ENCODE measurements around the gene RAD17.
A peak's percentile ranks its signal among the peaks of the same experiment; 100 is the strongest.
"Not testable (repeated sequence)": the region's sequence is repeated elsewhere in the genome, so short reads cannot be mapped to it uniquely, and the experiment has no call there.

RAD17 gene

DNA sequence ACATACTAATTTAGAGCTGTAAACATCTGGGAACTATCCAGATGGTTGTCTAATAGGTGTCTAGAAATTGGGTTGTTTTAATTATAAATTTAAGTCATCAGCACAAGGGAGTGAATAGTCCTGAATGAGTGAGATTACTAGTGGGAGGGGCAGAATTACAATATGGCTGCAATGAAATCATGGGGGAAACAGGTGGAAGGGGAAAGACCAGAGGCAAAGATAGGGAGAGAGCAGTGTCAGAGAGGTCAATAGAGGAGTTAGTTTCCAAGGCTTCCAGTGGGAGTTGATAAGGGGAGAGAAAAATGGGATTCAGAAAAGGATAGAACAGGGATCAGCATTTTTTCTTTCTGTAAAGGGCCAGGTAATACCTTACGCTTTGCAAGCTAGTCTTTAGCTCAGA, 9.2 kb upstream of the RAD17 start:
- DNase-seq = no peak
- H3K4me3 Mint-ChIP-seq = no peak overlapping the region

DNA sequence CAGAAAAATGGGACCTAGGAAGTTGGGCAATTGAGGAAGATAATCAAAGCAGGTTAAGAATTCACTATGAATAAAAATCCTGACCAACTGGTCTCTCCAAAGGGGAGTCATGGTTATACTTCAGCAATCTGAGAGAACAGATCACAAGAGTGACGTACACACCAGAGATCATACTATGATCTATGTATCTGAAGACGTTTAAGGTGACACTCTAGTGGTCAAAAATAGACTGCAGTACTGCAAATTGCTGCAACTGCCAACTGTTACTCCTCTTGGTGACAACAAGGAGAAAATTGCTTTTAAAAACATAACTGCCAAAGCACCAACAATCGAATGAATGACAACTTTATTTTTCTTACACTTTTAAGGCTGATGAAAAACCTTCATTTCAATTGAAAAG, 5.2 kb upstream of the RAD17 start:
- DNase-seq = no peak

More for the DNA sequence above, 9.2 kb upstream of the RAD17 start:
- peaks cover 4% of the 10 kb centered on the region for H3K27me3 Mint-ChIP-seq (ENCODE audit: low read depth, poor library complexity)
- no peaks in the 10 kb centered on the region for H3K4me1 Mint-ChIP-seq
- H3K36me3 Mint-ChIP-seq (ENCODE audit: low read depth) = peaks cover 44% of the 10 kb centered on the region
- H3K9me3 Mint-ChIP-seq = no peaks in the 10 kb centered on the region
- TF ChIP-seq, protein P1, sequence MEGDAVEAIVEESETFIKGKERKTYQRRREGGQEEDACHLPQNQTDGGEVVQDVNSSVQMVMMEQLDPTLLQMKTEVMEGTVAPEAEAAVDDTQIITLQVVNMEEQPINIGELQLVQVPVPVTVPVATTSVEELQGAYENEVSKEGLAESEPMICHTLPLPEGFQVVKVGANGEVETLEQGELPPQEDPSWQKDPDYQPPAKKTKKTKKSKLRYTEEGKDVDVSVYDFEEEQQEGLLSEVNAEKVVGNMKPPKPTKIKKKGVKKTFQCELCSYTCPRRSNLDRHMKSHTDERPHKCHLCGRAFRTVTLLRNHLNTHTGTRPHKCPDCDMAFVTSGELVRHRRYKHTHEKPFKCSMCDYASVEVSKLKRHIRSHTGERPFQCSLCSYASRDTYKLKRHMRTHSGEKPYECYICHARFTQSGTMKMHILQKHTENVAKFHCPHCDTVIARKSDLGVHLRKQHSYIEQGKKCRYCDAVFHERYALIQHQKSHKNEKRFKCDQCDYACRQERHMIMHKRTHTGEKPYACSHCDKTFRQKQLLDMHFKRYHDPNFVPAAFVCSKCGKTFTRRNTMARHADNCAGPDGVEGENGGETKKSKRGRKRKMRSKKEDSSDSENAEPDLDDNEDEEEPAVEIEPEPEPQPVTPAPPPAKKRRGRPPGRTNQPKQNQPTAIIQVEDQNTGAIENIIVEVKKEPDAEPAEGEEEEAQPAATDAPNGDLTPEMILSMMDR (IDR thresholded peaks at IDR 0.05) = no peak
- no peak overlapping the region for H3K27ac Mint-ChIP-seq

DNA sequence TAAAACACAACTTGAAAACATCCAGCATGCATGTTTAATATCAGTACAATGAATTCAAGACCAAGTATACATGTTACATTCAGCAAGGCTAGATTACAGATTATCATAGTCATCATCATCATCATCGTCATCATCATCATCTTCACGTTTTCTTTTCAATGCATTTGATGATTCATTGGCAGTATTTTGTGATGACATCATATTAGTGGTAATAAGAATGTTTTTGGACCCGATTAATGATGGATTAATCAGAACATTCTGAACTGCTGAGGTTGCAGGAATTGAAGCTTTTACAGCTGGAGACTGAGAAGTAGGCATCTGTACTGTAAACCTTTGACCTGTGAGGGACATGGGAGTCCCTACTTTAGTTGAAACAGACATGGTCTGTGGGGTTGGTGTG, 4.8 kb upstream of the RAD17 start:
- DNase-seq = no peak
- Mint-ChIP-seq H3K36me3 (ENCODE audit: low read depth) (peaks cover 33% of the 10 kb centered on the region), H3K27ac (peak overlapping the region; percentile 29), H3K4me1 (peaks cover 13% of the 10 kb centered on the region), H3K4me3 (no peak overlapping the region), H3K9me3 (no peaks in the 10 kb centered on the region), H3K27me3 (ENCODE audit: low read depth, poor library complexity) (no peaks in the 10 kb centered on the region)
- TF ChIP-seq, protein P1 (IDR thresholded peaks at IDR 0.05) = no peak

More for the DNA sequence above, 5.2 kb upstream of the RAD17 start:
- Mint-ChIP-seq H3K4me3 (no peak overlapping the region), H3K27me3 (ENCODE audit: low read depth, poor library complexity) (no peaks in the 10 kb centered on the region), H3K4me1 (peaks cover 13% of the 10 kb centered on the region), H3K36me3 (ENCODE audit: low read depth) (peaks cover 33% of the 10 kb centered on the region), H3K27ac (no peak overlapping the region), H3K9me3 (no peaks in the 10 kb centered on the region)
- TF ChIP-seq, protein P1 (IDR thresholded peaks at IDR 0.05) = peak; percentile 27

DNA sequence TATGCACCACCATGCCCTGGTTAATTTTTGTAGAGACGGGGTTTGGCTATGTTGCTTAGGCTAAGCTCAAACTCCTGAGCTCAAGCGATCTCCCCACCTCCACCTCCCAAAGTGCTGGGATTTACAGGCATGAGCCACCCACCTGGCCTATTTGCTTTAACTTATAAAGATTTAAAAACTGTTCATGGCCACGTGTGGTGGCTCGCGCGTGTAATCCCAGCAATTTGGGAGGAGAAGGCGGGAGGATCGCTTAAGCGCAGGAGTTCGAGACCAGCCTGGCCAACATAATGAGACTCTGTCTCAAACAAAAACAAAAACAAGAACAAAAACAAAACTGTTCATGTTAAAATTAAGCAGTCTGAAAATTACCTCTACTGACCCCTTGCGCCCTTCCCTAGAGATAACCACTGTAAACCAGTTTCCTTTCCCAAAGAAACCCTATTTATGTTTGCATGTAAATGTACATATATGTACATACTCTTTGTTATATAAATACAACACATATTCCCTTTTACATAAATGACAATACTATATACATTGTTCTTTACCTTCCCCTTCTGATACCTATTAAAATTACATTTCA, 1.8 kb upstream of the RAD17 start:
- peak overlapping the region; percentile 95 for H3K4me3 Mint-ChIP-seq
- H3K27ac Mint-ChIP-seq = peak overlapping the region; percentile 57
- H3K36me3 Mint-ChIP-seq (ENCODE audit: low read depth) = peaks cover 33% of the 10 kb centered on the region

DNA sequence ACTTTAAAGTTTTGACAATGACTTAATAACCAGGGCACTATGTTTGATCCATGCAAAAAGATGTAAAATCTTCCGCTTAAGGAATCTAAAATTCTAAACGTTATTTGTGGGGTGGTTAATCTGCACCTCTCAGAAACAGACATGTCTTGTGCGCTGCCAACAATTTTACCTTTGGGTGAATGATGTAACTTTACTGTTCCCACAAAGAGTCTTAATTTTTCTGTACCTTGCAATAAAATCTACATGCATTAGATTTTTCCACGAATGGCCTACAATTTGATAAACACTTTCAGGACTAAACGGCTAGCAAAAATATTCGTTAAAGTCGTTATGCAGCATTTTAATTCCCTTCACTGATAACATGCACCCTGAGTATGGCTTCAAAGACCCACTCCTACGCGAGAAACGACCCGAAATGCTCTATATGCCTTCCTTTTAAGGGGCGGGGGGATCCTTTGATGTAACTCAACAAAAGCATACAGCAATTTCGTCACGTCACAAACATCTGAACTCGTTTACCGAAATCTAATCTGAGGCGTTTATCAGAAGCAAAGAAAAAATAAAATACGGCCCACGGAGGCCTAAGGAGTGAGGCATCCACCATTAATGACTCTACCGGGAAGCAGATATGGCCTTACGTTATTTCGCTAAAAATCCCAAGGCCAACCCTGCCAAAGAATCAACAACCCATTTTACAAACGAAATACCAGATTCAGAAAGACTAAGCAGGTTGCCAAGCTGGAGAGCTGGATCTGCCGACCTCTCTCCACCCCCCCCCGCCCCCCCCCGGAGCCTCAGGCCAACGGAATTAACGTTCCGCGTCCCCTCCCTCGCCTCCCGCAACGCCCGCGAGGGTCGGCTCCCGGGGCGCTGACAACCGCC, 919 bp upstream of the RAD17 start:
- Mint-ChIP-seq H3K27ac (peak overlapping the region; percentile 99), H3K27me3 (ENCODE audit: low read depth, poor library complexity) (no peaks in the 10 kb centered on the region), H3K9me3 (no peaks in the 10 kb centered on the region), H3K4me1 (peaks cover 27% of the 10 kb centered on the region), H3K4me3 (peak overlapping the region; percentile 95), H3K36me3 (ENCODE audit: low read depth) (peaks cover 27% of the 10 kb centered on the region)
- TF ChIP-seq, protein P1 (IDR thresholded peaks at IDR 0.05) = no peak
- DNase-seq = peak; percentile 5

More for the DNA sequence above, 1.8 kb upstream of the RAD17 start:
- TF ChIP-seq, protein P1 (IDR thresholded peaks at IDR 0.05) = no peak
- H3K9me3 Mint-ChIP-seq = no peaks in the 10 kb centered on the region
- peaks cover 27% of the 10 kb centered on the region for H3K4me1 Mint-ChIP-seq
- H3K27me3 Mint-ChIP-seq (ENCODE audit: low read depth, poor library complexity) = no peaks in the 10 kb centered on the region
- no peak for DNase-seq

DNA sequence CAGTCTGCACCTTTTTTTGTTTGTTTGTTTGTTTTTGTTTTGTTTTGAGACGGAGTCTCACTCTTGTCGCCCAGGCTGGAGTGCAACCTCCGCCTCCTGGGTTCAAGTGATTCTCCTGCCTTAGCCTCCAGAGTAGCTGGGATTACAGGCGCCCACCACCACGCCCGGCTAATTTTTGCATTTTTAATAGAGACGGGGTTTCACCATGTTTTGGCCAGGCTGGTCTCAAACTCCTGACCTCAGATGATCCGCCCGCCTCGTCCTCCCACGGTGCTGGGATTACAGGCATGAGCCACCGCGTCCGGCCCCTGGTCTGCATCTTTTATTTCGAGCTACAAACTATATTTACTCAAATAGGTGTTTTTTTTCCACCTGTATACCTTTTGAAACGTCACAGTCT, 717 bp downstream of the RAD17 start:
- Mint-ChIP-seq H3K36me3 (ENCODE audit: low read depth) (peaks cover 15% of the 10 kb centered on the region), H3K27ac (peak overlapping the region; percentile 100), H3K4me1 (peaks cover 27% of the 10 kb centered on the region), H3K4me3 (peak overlapping the region; percentile 94)
- H3K9me3 Mint-ChIP-seq; H3K27me3 Mint-ChIP-seq (ENCODE audit: low read depth, poor library complexity): not testable (repeated sequence)
- DNase-seq = peak; percentile 17
